WTC11 (cell line): ENCODE measurements around the gene MKLN1.

Source experiments
- ATF2 ChIP-seq: sonication (generic); formaldehyde crosslinking; IDR thresholded peaks from 2 replicates; pipeline ENCODE4 v1.8.1; 2022; ENCODE audit warnings: low read depth, missing genetic modification reagents, borderline replicate concordance
- CBFB ChIP-seq: sonication (generic); formaldehyde crosslinking; IDR thresholded peaks from 2 replicates; pipeline ENCODE4 v1.8.1; 2022; ENCODE audit warnings: mild to moderate bottlenecking, low read depth, missing genetic modification reagents
- CREB1 ChIP-seq: sonication (generic); formaldehyde crosslinking; IDR thresholded peaks from 2 replicates; pipeline ENCODE4 v1.8.0; 2023; ENCODE audit warnings: mild to moderate bottlenecking, missing genetic modification reagents
- CREM ChIP-seq: sonication (generic); formaldehyde crosslinking; IDR thresholded peaks from 2 replicates; pipeline ENCODE4 v1.8.1; 2022; ENCODE audit warnings: mild to moderate bottlenecking, missing genetic modification reagents, moderate library complexity
- ETV6 ChIP-seq: sonication (generic); formaldehyde crosslinking; IDR thresholded peaks from 2 replicates; pipeline ENCODE4 v1.8.1; 2022; ENCODE audit warnings: mild to moderate bottlenecking, missing genetic modification reagents
- PRDM15 ChIP-seq: sonication (generic); formaldehyde crosslinking; IDR thresholded peaks from 2 replicates; pipeline ENCODE4 v1.8.0; 2022; ENCODE audit warnings: missing genetic modification reagents
- SMAD4 ChIP-seq: sonication (generic); formaldehyde crosslinking; IDR thresholded peaks from 2 replicates; pipeline ENCODE4 v1.8.0; 2022; ENCODE audit warnings: mild to moderate bottlenecking, missing genetic modification reagents
- TCF7 ChIP-seq: sonication (generic); formaldehyde crosslinking; IDR thresholded peaks from 2 replicates; pipeline ENCODE4 v1.8.0; 2022; ENCODE audit warnings: mild to moderate bottlenecking, low read depth, missing genetic modification reagents, moderate library complexity
- ZNF317 ChIP-seq: sonication (generic); formaldehyde crosslinking; IDR thresholded peaks from 2 replicates; pipeline ENCODE4 v1.8.1; 2023; ENCODE audit warnings: low read depth, mild to moderate bottlenecking, moderate library complexity, missing genetic modification reagents, borderline replicate concordance
- ZNF423 ChIP-seq: fragments of 250-450 bp; sonication (Bioruptor Pico); IDR thresholded peaks from 2 replicates; pipeline ENCODE4 v2.1.2; 2022; ENCODE audit warnings: mild to moderate bottlenecking, moderate library complexity
- TF ChIP-seq, protein P1 (sequence below): fragments of 200-600 bp; IDR thresholded peaks from 2 replicates; pipeline ENCODE4 v1.8.0; 2022; ENCODE audit warnings: antibody characterized with exemption
- TF ChIP-seq, protein P2 (sequence below): sonication (generic); formaldehyde crosslinking; conservative IDR thresholded peaks from 2 replicates; pipeline ENCODE4 v1.8.1; 2023; ENCODE audit warnings: mild to moderate bottlenecking, low read depth, missing genetic modification reagents, moderate library complexity

DNA sequence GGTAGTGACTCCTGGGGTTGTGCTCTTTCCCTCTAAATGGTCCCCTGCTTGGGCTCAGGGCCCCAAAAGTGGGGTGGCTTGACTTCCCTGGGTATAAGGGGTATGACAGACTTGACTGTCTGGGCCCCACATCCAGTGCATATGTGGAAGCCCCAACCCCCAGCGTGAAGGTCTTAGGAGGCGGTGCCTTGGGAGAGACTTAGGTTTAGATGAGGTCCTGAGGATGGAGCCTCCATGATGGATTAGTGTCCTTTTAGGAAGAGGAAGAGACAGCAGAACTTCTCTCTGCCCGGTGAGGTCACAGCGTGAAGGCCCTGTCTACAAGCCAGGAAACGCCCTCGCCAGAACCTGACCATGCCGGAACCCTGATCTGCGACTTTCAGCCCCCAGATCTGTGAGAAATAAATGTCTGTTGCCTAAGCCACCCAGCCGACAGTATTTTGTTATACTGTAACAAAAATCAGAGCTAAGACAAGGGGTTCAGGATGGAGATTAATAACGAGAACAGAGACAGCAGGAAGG, 205.0 kb downstream of the MKLN1 start:
- TF ChIP-seq, protein P1, sequence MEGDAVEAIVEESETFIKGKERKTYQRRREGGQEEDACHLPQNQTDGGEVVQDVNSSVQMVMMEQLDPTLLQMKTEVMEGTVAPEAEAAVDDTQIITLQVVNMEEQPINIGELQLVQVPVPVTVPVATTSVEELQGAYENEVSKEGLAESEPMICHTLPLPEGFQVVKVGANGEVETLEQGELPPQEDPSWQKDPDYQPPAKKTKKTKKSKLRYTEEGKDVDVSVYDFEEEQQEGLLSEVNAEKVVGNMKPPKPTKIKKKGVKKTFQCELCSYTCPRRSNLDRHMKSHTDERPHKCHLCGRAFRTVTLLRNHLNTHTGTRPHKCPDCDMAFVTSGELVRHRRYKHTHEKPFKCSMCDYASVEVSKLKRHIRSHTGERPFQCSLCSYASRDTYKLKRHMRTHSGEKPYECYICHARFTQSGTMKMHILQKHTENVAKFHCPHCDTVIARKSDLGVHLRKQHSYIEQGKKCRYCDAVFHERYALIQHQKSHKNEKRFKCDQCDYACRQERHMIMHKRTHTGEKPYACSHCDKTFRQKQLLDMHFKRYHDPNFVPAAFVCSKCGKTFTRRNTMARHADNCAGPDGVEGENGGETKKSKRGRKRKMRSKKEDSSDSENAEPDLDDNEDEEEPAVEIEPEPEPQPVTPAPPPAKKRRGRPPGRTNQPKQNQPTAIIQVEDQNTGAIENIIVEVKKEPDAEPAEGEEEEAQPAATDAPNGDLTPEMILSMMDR: no peak
- TF ChIP-seq ETV6 (CRISPR knock-in tag) (no peak), CREM (CRISPR knock-in tag) (no peak), ZNF423 (no peak), ZNF317 (CRISPR knock-in tag) (no peak), SMAD4 (CRISPR knock-in tag) (no peak), PRDM15 (CRISPR knock-in tag) (no peak), CBFB (no peak), CREB1 (no peak), ATF2 (CRISPR knock-in tag) (no peak), TCF7 (CRISPR knock-in tag) (no peak)
- TF ChIP-seq, protein P2, sequence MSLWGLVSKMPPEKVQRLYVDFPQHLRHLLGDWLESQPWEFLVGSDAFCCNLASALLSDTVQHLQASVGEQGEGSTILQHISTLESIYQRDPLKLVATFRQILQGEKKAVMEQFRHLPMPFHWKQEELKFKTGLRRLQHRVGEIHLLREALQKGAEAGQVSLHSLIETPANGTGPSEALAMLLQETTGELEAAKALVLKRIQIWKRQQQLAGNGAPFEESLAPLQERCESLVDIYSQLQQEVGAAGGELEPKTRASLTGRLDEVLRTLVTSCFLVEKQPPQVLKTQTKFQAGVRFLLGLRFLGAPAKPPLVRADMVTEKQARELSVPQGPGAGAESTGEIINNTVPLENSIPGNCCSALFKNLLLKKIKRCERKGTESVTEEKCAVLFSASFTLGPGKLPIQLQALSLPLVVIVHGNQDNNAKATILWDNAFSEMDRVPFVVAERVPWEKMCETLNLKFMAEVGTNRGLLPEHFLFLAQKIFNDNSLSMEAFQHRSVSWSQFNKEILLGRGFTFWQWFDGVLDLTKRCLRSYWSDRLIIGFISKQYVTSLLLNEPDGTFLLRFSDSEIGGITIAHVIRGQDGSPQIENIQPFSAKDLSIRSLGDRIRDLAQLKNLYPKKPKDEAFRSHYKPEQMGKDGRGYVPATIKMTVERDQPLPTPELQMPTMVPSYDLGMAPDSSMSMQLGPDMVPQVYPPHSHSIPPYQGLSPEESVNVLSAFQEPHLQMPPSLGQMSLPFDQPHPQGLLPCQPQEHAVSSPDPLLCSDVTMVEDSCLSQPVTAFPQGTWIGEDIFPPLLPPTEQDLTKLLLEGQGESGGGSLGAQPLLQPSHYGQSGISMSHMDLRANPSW (CRISPR knock-in tag): no peak
